ENCODE data around the gene YEATS2. TPM values are rescaled to one million over a fixed set of nuclear protein-coding genes. Genes with fewer than 3 reads are reported as not detected.

The YEATS2 gene
- polyA plus RNA-seq, 2 of the 4 experiments (the other 2 are of a cell fraction) = 11.2 to 15.3 TPM

DNA sequence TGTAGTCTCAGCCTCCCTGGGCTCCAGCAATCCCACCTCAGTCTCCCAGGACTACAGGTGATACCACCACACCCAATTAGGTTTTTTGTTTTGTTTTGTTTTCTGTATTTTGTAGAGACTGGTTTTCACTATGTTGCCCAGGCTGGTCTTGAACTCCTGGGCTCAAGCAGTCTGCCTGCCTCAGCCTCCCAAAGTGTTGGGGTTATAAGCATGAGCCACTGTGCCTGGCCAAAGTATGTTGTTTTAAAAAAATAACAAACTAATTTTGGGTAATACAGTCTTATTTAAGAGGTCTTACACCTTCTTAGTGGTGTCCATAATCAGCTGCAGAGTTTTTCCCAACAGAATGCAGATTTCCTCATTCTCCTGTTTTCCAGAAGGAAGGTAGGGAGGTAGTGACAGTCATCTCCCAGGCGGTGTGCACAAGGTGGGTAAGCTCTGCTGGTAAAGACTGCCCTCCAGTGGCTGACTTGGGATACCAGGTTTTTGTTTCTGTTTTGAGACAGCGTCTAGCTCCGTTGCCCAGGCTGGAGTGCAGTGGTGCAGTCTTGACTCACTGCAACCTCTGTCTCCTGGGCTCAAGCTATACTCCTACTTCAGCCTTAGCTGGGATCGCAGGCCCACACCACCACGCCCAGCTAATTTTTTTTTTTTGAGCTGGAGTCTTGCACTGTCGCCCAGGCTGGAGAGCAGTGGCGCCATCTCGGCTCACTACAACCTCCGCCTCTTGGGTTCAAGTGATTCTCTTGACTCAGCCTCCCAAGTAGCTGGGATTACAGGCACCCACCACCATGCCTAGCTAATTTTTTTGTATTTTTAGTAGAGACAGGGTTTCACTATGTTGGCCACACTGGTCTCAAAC, 69.4 kb downstream of the YEATS2 start:
- FAIRE-seq = no peak
- Histone ChIP-seq H3K4me1 (peaks cover 4% of the 10 kb centered on the region; the same call in 1 of the 3 replicates), H3K9me3 (no peaks in the 10 kb centered on the region), H3K4me2 (no peak overlapping the region), H3K4me3 (no peak overlapping the region), H3K27ac (peak overlapping the region in 1 of 2 experiments; percentile 43; a peak in 1 of 6 replicates)
- POLR2A ChIA-PET = interaction anchor here (0.9 kb wide), 1 partner anchor 130 kb away, joined by 4 read pairs; no protein-coding TSS in a partner anchor
- TF ChIP-seq JUNB (IDR thresholded peaks at IDR 0.05) = no peak
- TF ChIP-seq, protein P1, sequence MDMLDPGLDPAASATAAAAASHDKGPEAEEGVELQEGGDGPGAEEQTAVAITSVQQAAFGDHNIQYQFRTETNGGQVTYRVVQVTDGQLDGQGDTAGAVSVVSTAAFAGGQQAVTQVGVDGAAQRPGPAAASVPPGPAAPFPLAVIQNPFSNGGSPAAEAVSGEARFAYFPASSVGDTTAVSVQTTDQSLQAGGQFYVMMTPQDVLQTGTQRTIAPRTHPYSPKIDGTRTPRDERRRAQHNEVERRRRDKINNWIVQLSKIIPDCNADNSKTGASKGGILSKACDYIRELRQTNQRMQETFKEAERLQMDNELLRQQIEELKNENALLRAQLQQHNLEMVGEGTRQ (IDR thresholded peaks at IDR 0.05) = no peak
- TF ChIP-seq, protein P2, sequence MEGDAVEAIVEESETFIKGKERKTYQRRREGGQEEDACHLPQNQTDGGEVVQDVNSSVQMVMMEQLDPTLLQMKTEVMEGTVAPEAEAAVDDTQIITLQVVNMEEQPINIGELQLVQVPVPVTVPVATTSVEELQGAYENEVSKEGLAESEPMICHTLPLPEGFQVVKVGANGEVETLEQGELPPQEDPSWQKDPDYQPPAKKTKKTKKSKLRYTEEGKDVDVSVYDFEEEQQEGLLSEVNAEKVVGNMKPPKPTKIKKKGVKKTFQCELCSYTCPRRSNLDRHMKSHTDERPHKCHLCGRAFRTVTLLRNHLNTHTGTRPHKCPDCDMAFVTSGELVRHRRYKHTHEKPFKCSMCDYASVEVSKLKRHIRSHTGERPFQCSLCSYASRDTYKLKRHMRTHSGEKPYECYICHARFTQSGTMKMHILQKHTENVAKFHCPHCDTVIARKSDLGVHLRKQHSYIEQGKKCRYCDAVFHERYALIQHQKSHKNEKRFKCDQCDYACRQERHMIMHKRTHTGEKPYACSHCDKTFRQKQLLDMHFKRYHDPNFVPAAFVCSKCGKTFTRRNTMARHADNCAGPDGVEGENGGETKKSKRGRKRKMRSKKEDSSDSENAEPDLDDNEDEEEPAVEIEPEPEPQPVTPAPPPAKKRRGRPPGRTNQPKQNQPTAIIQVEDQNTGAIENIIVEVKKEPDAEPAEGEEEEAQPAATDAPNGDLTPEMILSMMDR (IDR thresholded peaks at IDR 0.05) = peak; percentile 70
- TF ChIP-seq, protein P3, sequence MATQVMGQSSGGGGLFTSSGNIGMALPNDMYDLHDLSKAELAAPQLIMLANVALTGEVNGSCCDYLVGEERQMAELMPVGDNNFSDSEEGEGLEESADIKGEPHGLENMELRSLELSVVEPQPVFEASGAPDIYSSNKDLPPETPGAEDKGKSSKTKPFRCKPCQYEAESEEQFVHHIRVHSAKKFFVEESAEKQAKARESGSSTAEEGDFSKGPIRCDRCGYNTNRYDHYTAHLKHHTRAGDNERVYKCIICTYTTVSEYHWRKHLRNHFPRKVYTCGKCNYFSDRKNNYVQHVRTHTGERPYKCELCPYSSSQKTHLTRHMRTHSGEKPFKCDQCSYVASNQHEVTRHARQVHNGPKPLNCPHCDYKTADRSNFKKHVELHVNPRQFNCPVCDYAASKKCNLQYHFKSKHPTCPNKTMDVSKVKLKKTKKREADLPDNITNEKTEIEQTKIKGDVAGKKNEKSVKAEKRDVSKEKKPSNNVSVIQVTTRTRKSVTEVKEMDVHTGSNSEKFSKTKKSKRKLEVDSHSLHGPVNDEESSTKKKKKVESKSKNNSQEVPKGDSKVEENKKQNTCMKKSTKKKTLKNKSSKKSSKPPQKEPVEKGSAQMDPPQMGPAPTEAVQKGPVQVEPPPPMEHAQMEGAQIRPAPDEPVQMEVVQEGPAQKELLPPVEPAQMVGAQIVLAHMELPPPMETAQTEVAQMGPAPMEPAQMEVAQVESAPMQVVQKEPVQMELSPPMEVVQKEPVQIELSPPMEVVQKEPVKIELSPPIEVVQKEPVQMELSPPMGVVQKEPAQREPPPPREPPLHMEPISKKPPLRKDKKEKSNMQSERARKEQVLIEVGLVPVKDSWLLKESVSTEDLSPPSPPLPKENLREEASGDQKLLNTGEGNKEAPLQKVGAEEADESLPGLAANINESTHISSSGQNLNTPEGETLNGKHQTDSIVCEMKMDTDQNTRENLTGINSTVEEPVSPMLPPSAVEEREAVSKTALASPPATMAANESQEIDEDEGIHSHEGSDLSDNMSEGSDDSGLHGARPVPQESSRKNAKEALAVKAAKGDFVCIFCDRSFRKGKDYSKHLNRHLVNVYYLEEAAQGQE (IDR thresholded peaks at IDR 0.05) = no peak
- TF ChIP-seq RCOR1 (IDR thresholded peaks at IDR 0.05; ENCODE audit: low read depth, low read length) = no peak
- no peak for TF ChIP-seq CHD2 (IDR thresholded peaks at IDR 0.05; ENCODE audit: low read length, partially characterized antibody)
- TF ChIP-seq FOXS1 (CRISPR knock-in tag; IDR thresholded peaks at IDR 0.05) = no peak
- TF ChIP-seq RAD21 (conservative IDR thresholded peaks at IDR 0.05 in 1 of 2, IDR thresholded peaks at IDR 0.05 in 1 of 2) = peak; percentile 81 to 83
- TF ChIP-seq SMC3 (IDR thresholded peaks at IDR 0.05) = peak; percentile 72
- TF ChIP-seq, protein P4, sequence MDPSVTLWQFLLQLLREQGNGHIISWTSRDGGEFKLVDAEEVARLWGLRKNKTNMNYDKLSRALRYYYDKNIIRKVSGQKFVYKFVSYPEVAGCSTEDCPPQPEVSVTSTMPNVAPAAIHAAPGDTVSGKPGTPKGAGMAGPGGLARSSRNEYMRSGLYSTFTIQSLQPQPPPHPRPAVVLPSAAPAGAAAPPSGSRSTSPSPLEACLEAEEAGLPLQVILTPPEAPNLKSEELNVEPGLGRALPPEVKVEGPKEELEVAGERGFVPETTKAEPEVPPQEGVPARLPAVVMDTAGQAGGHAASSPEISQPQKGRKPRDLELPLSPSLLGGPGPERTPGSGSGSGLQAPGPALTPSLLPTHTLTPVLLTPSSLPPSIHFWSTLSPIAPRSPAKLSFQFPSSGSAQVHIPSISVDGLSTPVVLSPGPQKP (IDR thresholded peaks at IDR 0.05; ENCODE audit: low read depth, low read length) = no peak
- TF ChIP-seq FOSL2 (IDR thresholded peaks at IDR 0.05) = no peak
- TF ChIP-seq FOSL2 (CRISPR knock-in tag; IDR thresholded peaks at IDR 0.05) = no peak
- TF ChIP-seq POLR2AphosphoS2 (conservative IDR thresholded peaks at IDR 0.05; ENCODE audit: low read length) = no peak
- peak; percentile 67 to 72 for DNase-seq (ENCODE audit: low read depth in 1 of 2, low spot score in 1 of 2)
- CTCF ChIA-PET = interaction anchor here (0.6 to 2.4 kb wide), 29 partner anchors 8 to 645 kb away, joined by 3 to 31 read pairs (median 3); partner anchors contain the start of gene KLHL24
- peak; percentile 98 for ATAC-seq
- 48% methylated on average over 9 of the region's 9 CpGs for WGBS (ENCODE audit: missing lambda C conversion rate)

DNA sequence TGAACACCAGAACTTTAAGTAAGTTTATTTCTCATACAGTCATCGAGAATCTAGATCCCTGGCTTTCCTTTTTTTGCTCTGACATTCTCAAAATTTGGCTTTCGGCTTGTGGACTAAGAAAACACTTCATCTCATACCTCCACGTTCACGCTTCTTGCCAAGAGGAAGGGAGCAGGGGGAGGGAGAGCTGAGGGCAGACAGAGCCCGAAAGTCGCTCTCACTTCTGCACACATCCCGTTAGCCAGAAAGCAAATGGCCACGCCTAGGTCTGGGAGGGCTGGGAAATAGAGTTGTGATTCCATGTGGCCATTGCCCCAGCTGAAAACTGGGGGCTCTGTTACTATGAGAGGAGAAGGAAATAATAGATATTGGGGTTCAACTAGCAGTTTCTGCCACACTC, 70.5 kb downstream of the YEATS2 start:
- Histone ChIP-seq H3K9me3 (no peaks in the 10 kb centered on the region), H3K27ac (no peak overlapping the region), H3K4me3 (no peak overlapping the region), H3K4me1 (peaks cover 4% of the 10 kb centered on the region; the same call in 1 of the 3 replicates), H3K4me2 (no peak overlapping the region)
- POLR2A ChIA-PET = no interaction called here
- no peak for ATAC-seq
- no peak for TF ChIP-seq FOSL2 (IDR thresholded peaks at IDR 0.05)
- TF ChIP-seq FOSL2 (CRISPR knock-in tag; IDR thresholded peaks at IDR 0.05) = no peak
- FAIRE-seq = no peak
- no peak for DNase-seq (ENCODE audit: low read depth in 1 of 2, low spot score in 1 of 2)
- CTCF ChIA-PET = interaction anchor here (0.5 to 2.2 kb wide), 5 partner anchors 24 to 646 kb away, joined by 3 to 15 read pairs (median 7); no protein-coding TSS in a partner anchor
- WGBS (ENCODE audit: missing lambda C conversion rate) = 90% methylated on average over 8 of the region's 8 CpGs
